Thyroid gland (tissue), 4 donors: ENCODE data around the gene GMEB2. TPM values are rescaled to one million over a fixed set of nuclear protein-coding genes. Genes with fewer than 3 reads are reported as not detected.
"Not testable (repeated sequence)": the region's sequence is repeated elsewhere in the genome, so short reads cannot be mapped to it uniquely, and the experiment has no call there.

Experiments used
- DNase-seq, 2 donors: peaks; one replicate each; pipeline ENCODE4 v3.0.0-alpha.2; 2019
- H3K27ac ChIP-seq, 3 donors: fragments of 200-600 bp; sonication (generic); 1 replicate in 2 of 3; 2 replicates in 1 of 3; pipeline ENCODE4 v1.5.1; 2016 to 2019; ENCODE audit warnings: mild to moderate bottlenecking in 1 of 3, moderate library complexity in 1 of 3
- H3K27me3 ChIP-seq: fragments of 200-600 bp; sonication (generic); one replicate; pipeline ENCODE4 v1.5.1; 2019
- H3K36me3 ChIP-seq, 2 donors: fragments of 200-600 bp; sonication (generic); one replicate each; pipeline ENCODE4 v1.5.1; 2016 to 2019
- H3K4me1 ChIP-seq, 2 donors: fragments of 200-600 bp; sonication (generic); one replicate each; pipeline ENCODE4 v1.5.1; 2017 to 2019
- H3K4me3 ChIP-seq, 3 donors: fragments of 200-600 bp; sonication (generic); replicated peaks in 1 of 3; 1 replicate in 2 of 3; 2 replicates in 1 of 3; pipeline ENCODE4 v1.5.1; 2016; ENCODE audit warnings: mild to moderate bottlenecking in 1 of 3
- H3K9me3 ChIP-seq: fragments of 200-600 bp; sonication (generic); one replicate; pipeline ENCODE4 v1.5.1; 2017
- CTCF ChIP-seq, 6 experiments: fragments of 200-600 bp in 3 of 6; fragments of 450-650 bp in 3 of 6; sonication (generic) in 3 of 6; IDR thresholded peaks; one replicate each; pipeline ENCODE4 v1.5.1; 2016 to 2019; ENCODE audit warnings: antibody characterized with exemption in 6 of 6, mild to moderate bottlenecking in 2 of 6, inconsistent platforms in 1 of 6, moderate library complexity in 1 of 6
- POLR2A ChIP-seq, 2 donors: fragments of 450-650 bp; IDR thresholded peaks; one replicate each; pipeline ENCODE4 v1.6.1; 2017; ENCODE audit warnings: antibody characterized with exemption in 2 of 2, mild to moderate bottlenecking in 2 of 2, moderate library complexity in 1 of 2
- WGBS, 2 donors: methylation state at CpG; one replicate each; pipeline ENCODE4 v1.1.5; 2017; 5-methylcytosine and 5-hydroxymethylcytosine counted together
- intact Hi-C: fragments of 100-400 bp; cut with DNase I; formaldehyde crosslinking; loops from one replicate; pipeline ENCODE4 v1.15.1; 2023
- total RNA-seq, 4 donors: library from RNA; depleted of rRNA; stranded (reverse); fragments of >200 nt; gene quantifications; one replicate each; pipeline ENCODE4 v1.2.3, GENCODE V29; 2016

The GMEB2 gene
- total RNA-seq, result 10 to 100 TPM; 23.1 to 34.9 (median 29.9) TPM

- Histone ChIP-seq H3K4me1 (peaks cover 38 to 54% of the 10 kb centered on the region in 2 donors), H3K27ac (peak within 1 kb of the TSS; percentile 98 to 99 (median 99)), H3K27me3 (no peaks in the 10 kb centered on the region), H3K4me3 (peak within 1 kb of the TSS; percentile 75 to 91 (median 85)), H3K9me3 (no peaks in the 10 kb centered on the region), H3K36me3 (no peaks in the 10 kb centered on the region)
- TF ChIP-seq CTCF (IDR thresholded peaks at IDR 0.05), result no peak
- TF ChIP-seq POLR2A (IDR thresholded peaks at IDR 0.05), result peak; percentile 20 to 67
- WGBS, 2 donors, result no CpG with 5 or more reads among the region's 114 CpGs
- intact Hi-C loops, result no loop called here
- no peak for DNase-seq
Observed at GRCh38 chr20:63626424-63627128, at the start of gene GMEB2. GMEB2 (minus strand) TSS chr20:63627101; CDS start chr20:63619397, 7,704 bp downstream.

GRCh38 chr20:63675681-63676368, 48.9 kb upstream of the GMEB2 start:
- H3K27ac ChIP-seq, result no peak overlapping the region
- H3K36me3 ChIP-seq, result peaks cover 7 to 26% of the 10 kb centered on the region in 2 donors
- no peaks in the 10 kb centered on the region for H3K4me1 ChIP-seq
- 95 to 96% methylated on average over 20 of the region's 20 CpGs for WGBS, 2 donors
- no peaks in the 10 kb centered on the region for H3K27me3 ChIP-seq
- no peak overlapping the region for H3K4me3 ChIP-seq
- no peak for DNase-seq
- H3K9me3 ChIP-seq, result no peaks in the 10 kb centered on the region
- intact Hi-C loops, result no loop called here
- TF ChIP-seq POLR2A (IDR thresholded peaks at IDR 0.05), result no peak
- no peak for TF ChIP-seq CTCF (IDR thresholded peaks at IDR 0.05)

GRCh38 chr20:63673951-63674350, 47.0 kb upstream of the GMEB2 start:
- Histone ChIP-seq H3K4me3 (no peak overlapping the region), H3K27me3 (no peaks in the 10 kb centered on the region), H3K36me3 (peaks cover 8 to 21% of the 10 kb centered on the region in 2 donors), H3K27ac (no peak overlapping the region), H3K4me1 (no peaks in the 10 kb centered on the region), H3K9me3 (no peaks in the 10 kb centered on the region)
- TF ChIP-seq CTCF (IDR thresholded peaks at IDR 0.05), result no peak
- no peak for DNase-seq
- 96 to 98% methylated on average over 6 to 9 of the region's 14 CpGs for WGBS, 2 donors
- intact Hi-C loops, result no loop called here

- H3K36me3 ChIP-seq, result peaks cover 21 to 30% of the 10 kb centered on the region in 2 donors
- no peaks in the 10 kb centered on the region for H3K4me1 ChIP-seq
- WGBS, 2 donors, result 97 to 100% methylated on average over 6 to 9 of the region's 10 CpGs
- no peaks in the 10 kb centered on the region for H3K27me3 ChIP-seq
- intact Hi-C loops, result no loop called here
- no peak for TF ChIP-seq POLR2A (IDR thresholded peaks at IDR 0.05)
- no peak for TF ChIP-seq CTCF (IDR thresholded peaks at IDR 0.05)
- H3K27ac ChIP-seq, result no peak overlapping the region
- DNase-seq, result no peak
- H3K9me3 ChIP-seq, result no peaks in the 10 kb centered on the region
- H3K4me3 ChIP-seq, result no peak overlapping the region
Observed at GRCh38 chr20:63672666-63673065, 45.8 kb upstream of the GMEB2 start.

GRCh38 chr20:63671695-63672094, 44.8 kb upstream of the GMEB2 start:
- H3K27ac ChIP-seq, H3K9me3 ChIP-seq, intact Hi-C loops, H3K4me1 ChIP-seq, DNase-seq, H3K4me3 ChIP-seq, H3K27me3 ChIP-seq: not testable (repeated sequence)
- 91 to 94% methylated on average over 12 of the region's 12 CpGs for WGBS, 2 donors
- H3K36me3 ChIP-seq, result peaks cover 28 to 35% of the 10 kb centered on the region in 2 donors
